ENCODE measurements around the gene CACUL1. TPM values are rescaled to one million over a fixed set of nuclear protein-coding genes. Genes with fewer than 3 reads are reported as not detected.

The CACUL1 gene
- total and polyA plus RNA-seq, 2 donors (not counting 3 experiments of a cell fraction or from before 2014, with no cell fraction given) = 6.0 to 35.1 TPM

- peak overlapping the region; percentile 46 for H3K4me2 ChIP-seq (ENCODE audit: insufficient read depth, low read length)
- FAIRE-seq (peak; percentile 86), DNase-seq (ENCODE audit: low read depth, low spot score) (peak; percentile 71)
- peaks cover 13% of the 10 kb centered on the region for H3K4me1 ChIP-seq (ENCODE audit: control insufficient read depth, extremely low read depth, insufficient read depth, low read length)
- no peak overlapping the region for H3K27ac ChIP-seq (ENCODE audit: insufficient read depth, low read depth, low read length)
- no peaks in the 10 kb centered on the region for H3K9me1 ChIP-seq (replicated peaks; ENCODE audit: control insufficient read depth, extremely low read depth, insufficient read depth, low read length)
- H3K36me3 ChIP-seq (ENCODE audit: control insufficient read depth in 2 of 2, extremely low read depth in 1 of 2, insufficient read depth in 2 of 2, low read length in 2 of 2) = peaks cover 0 to 3% of the 10 kb centered on the region in 2 experiments
- BruUV-seq (replicated peaks) = no TSS peak
- no peaks in the 10 kb centered on the region for H3K9me3 ChIP-seq (replicated peaks; ENCODE audit: control insufficient read depth, insufficient read depth, low read length)
- H3K9ac ChIP-seq (replicated peaks; ENCODE audit: extremely low read depth, insufficient read depth, low read length) = no peak overlapping the region
- intact Hi-C loops (cut with micrococcal nuclease) = loop anchor here (1.0 kb wide), 1 partner anchor 57 kb away; no protein-coding TSS in a partner anchor
- H3K4me3 ChIP-seq (replicated peaks in 1 of 3; ENCODE audit: insufficient read depth in 1 of 3, low read depth in 1 of 3, low read length in 3 of 3) = no peak overlapping the region
- H4K20me1 ChIP-seq (replicated peaks; ENCODE audit: control insufficient read depth, extremely low read depth, insufficient read depth, low read length) = peaks cover 6% of the 10 kb centered on the region
- CTCF ChIA-PET = interaction anchor here (0.7 to 2.0 kb wide), 6 partner anchors 8 to 129 kb away, joined by 3 to 14 read pairs (median 5); no protein-coding TSS in a partner anchor
- peak; percentile 87 for TF ChIP-seq FOS (IDR thresholded peaks at IDR 0.05; ENCODE audit: borderline replicate concordance, insufficient read depth, low read length)
- no peak for TF ChIP-seq POLR2AphosphoS5 (IDR thresholded peaks at IDR 0.05; ENCODE audit: insufficient read depth, low read depth, low read length)
- peak; percentile 80 for TF ChIP-seq GATA2 (IDR thresholded peaks at IDR 0.05; ENCODE audit: insufficient read depth, insufficient read length, low read depth, low read length)
- POLR2A ChIA-PET = interaction anchor here (0.7 kb wide), 1 partner anchor 392 kb away, joined by 5 read pairs; no protein-coding TSS in a partner anchor
- H3K27me3 ChIP-seq (ENCODE audit: control insufficient read depth in 2 of 2, insufficient read depth in 2 of 2, low read length in 2 of 2) = no peaks in the 10 kb centered on the region
- dilution Hi-C loops (cut with MboI; ENCODE audit: extremely low pct_ligation_motif_present, low sequenced_read_pairs) = no loop called here
- H2AFZ ChIP-seq (ENCODE audit: low read depth, low read length) = no peak overlapping the region
- no peaks in the 10 kb centered on the region for H3K79me2 ChIP-seq (ENCODE audit: control insufficient read depth, insufficient read depth, low read length)
Observed at GRCh38 chr10:118698421-118698820, 56.3 kb downstream of the CACUL1 start.

- H3K4me2 ChIP-seq (ENCODE audit: insufficient read depth, low read length) = no peak overlapping the region
- no peak for FAIRE-seq
- no peak overlapping the region for H3K27ac ChIP-seq (ENCODE audit: insufficient read depth, low read depth, low read length)
- BruUV-seq (replicated peaks) = no TSS peak
- TF ChIP-seq MYC (IDR thresholded peaks at IDR 0.05; ENCODE audit: low read depth, low read length) (no peak), CTCF (IDR thresholded peaks at IDR 0.05; ENCODE audit: extremely low read depth in 1 of 2, insufficient read depth in 1 of 2, low read depth in 1 of 2, low read length in 2 of 2) (no peak), EZH2 (IDR thresholded peaks at IDR 0.05; ENCODE audit: borderline replicate concordance, low read depth, low read length, severe bottlenecking) (no peak), POLR2AphosphoS5 (IDR thresholded peaks at IDR 0.05; ENCODE audit: insufficient read depth, low read depth, low read length) (no peak), GATA2 (IDR thresholded peaks at IDR 0.05; ENCODE audit: insufficient read depth, insufficient read length, low read depth, low read length) (no peak), JUN (IDR thresholded peaks at IDR 0.05; ENCODE audit: borderline replicate concordance, insufficient read depth, insufficient read length, low read depth) (no peak), POLR2A (IDR thresholded peaks at IDR 0.05; ENCODE audit: low read depth, low read length) (no peak), FOS (IDR thresholded peaks at IDR 0.05; ENCODE audit: borderline replicate concordance, insufficient read depth, low read length) (no peak), MAX (IDR thresholded peaks at IDR 0.05; ENCODE audit: insufficient read depth, insufficient read length) (no peak)
- intact Hi-C loops (cut with micrococcal nuclease) (no loop called here), dilution Hi-C loops (cut with MboI; ENCODE audit: extremely low pct_ligation_motif_present, low sequenced_read_pairs) (no loop called here)
- no peak overlapping the region for H2AFZ ChIP-seq (ENCODE audit: low read depth, low read length)
- no peak overlapping the region for H3K4me3 ChIP-seq (replicated peaks in 1 of 3; ENCODE audit: insufficient read depth in 1 of 3, low read depth in 1 of 3, low read length in 3 of 3)
- H4K20me1 ChIP-seq (replicated peaks; ENCODE audit: control insufficient read depth, extremely low read depth, insufficient read depth, low read length) = peaks cover 6% of the 10 kb centered on the region
- H3K79me2 ChIP-seq (ENCODE audit: control insufficient read depth, insufficient read depth, low read length) = no peaks in the 10 kb centered on the region
- no peaks in the 10 kb centered on the region for H3K27me3 ChIP-seq (ENCODE audit: control insufficient read depth in 2 of 2, insufficient read depth in 2 of 2, low read length in 2 of 2)
- H3K4me1 ChIP-seq (ENCODE audit: control insufficient read depth, extremely low read depth, insufficient read depth, low read length) = peaks cover 13% of the 10 kb centered on the region
- ChIA-PET POLR2A (interaction anchor here (1.1 kb wide), 1 partner anchor 20 kb away, joined by 3 read pairs; no protein-coding TSS in a partner anchor), CTCF (interaction anchor here (0.9 to 3.1 kb wide), 3 partner anchors 11 to 26 kb away, joined by 4 to 9 read pairs (median 9); no protein-coding TSS in a partner anchor)
- no peaks in the 10 kb centered on the region for H3K9me1 ChIP-seq (replicated peaks; ENCODE audit: control insufficient read depth, extremely low read depth, insufficient read depth, low read length)
- no peak overlapping the region for H3K9ac ChIP-seq (replicated peaks; ENCODE audit: extremely low read depth, insufficient read depth, low read length)
- no peaks in the 10 kb centered on the region for H3K36me3 ChIP-seq (ENCODE audit: control insufficient read depth in 2 of 2, extremely low read depth in 1 of 2, insufficient read depth in 2 of 2, low read length in 2 of 2)
- no peak for DNase-seq (ENCODE audit: low read depth, low spot score)
- H3K9me3 ChIP-seq (replicated peaks; ENCODE audit: control insufficient read depth, insufficient read depth, low read length) = no peaks in the 10 kb centered on the region
Observed at GRCh38 chr10:118694848-118695247, 59.9 kb downstream of the CACUL1 start.
